T-helper 9 cell (primary cell): ENCODE measurements around the gene GLIPR1L2.
"Not testable (repeated sequence)": the region's sequence is repeated elsewhere in the genome, so short reads cannot be mapped to it uniquely, and the experiment has no call there.

ENCODE experiments used
- DNase-seq: peaks from one replicate; pipeline ENCODE4 v3.0.0-alpha.2; 2020
- total RNA-seq, 2 donors: gene quantifications; one replicate each; lab custom pipeline; 2026; lab: John Stamatoyannopoulos, UW

GLIPR1L2 gene
- total RNA-seq = 0.28 to 1.7 reads per million in 2 donors

GRCh38 chr12:75390899-75391538 lies at the start of gene GLIPR1L2:
Gene GLIPR1L2 (plus strand): TSS chr12:75391089. CDS start chr12:75391117, 28 bp downstream.
- DNase-seq = peak; percentile 69

DNA sequence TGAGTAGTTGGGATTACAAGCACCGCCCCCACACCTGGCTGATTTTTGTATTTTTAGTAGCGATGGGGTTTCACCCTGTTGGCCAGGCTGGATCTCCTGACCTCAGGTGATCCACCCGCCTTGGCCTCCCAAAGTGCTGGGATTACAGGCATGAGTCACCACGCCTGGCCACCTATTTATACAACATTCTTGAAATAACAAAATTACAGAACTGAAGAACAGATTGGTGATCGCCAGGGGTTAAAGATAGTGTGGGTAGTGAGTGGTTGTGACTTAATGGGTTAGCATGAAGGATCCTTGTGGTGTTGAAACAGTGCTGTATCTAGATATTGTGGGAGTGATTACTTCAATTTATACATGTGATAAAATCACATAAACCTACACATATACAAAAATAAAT lies 49.0 kb upstream of the GLIPR1L2 start:
- no peak for DNase-seq

- no peak for DNase-seq
Measured at GRCh38 chr12:75345531-75345930, 45.4 kb upstream of the GLIPR1L2 start.

DNA sequence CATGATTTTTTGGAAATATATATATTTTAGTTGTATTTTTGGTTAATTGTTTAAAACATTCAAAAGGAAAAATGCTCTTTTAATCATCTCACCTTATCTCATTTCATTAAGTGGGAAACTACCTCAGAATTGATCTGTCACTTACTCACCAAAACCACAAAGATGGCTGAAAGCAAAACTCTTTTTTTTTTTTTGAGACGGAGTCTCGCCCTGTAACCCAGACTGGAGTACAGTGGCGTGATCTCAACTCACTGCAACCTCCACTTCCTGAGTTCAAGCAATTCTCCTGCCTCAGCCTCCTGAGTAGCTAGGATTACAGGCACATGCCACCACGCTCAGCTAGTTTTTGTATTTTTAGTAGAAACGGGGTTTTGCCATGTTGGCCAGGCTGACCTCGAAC lies 44.7 kb upstream of the GLIPR1L2 start:
- DNase-seq = not testable (repeated sequence)

DNA sequence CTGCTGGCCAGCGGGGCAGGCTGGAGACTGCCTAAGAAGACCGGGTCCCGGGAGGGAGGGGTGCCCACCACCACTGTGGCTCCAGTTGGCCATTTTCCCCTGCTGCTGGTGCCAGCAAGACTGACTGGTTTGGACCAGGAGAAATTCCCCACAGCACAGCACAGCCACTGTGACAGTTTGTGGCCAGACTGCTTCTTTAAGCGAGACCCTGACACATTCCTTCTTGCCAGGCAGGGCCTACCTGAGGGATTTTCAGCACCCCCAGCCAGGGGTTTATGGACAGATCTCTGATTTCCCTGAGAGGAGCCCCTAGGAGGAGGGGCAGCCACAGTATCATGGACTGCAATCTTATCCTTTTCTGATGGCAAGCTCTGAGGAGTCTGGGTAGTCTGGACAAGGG lies 40.9 kb upstream of the GLIPR1L2 start:
- DNase-seq = no peak

DNA sequence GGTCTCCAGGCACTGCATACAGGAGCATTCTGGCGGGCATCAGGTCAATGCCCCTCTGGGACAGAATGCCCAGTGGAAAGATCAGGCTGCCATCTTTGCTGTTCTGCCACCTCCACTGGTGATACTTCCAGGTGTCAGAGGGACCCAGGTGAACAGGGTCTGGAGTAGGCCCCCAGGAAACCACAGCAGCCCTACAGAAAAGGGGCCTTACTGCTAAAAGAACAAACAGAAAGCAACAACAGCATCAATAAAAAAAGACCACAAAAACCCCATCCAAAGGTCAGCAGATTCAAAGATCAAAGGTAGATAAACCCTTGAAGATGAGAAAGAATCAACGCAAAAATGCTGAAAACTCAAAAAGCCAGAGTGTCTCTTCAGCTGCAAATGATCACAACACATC lies 40.5 kb upstream of the GLIPR1L2 start:
- DNase-seq = no peak

- DNase-seq = no peak
Measured at GRCh38 chr12:75354011-75354410, 36.9 kb upstream of the GLIPR1L2 start.

DNA sequence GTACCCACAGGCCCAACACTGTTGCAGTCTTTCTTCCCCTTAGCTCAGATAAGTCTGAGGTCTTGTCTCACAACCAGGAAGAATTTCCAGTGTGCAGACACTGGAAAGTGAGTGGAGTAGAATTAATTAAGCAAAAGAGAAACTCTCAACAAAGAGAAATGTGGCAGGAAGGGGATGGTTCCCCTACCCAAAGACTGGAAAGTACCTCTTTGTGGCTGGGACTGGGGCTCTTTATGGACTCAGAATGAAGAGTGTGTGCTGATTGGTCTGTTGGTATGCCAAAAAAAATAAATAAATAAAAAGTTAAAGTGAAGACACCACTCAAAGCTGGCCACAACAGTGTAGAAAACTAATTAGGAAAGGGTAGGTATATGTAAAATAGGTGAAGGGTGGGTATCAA lies 30.0 kb upstream of the GLIPR1L2 start:
- DNase-seq = no peak

DNA sequence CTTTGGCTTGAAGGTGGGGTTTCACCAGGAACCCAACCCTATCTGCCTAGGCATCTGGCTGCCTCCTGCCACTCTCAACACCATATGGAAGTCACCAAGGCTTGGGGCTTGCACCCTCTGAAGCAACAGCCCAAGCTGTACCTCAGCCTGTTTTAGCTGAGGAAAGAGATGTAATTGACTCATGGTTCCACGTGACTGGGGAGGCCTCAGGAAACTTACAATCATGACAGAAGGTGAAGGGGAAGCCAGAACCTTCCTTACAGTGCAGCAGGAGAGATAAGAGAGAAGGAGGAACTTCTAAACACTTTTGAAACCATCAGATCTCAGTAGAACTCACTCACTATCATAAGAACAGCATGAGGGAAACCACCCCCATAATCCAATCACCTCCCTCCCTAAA lies 29.5 kb upstream of the GLIPR1L2 start:
- no peak for DNase-seq

GRCh38 chr12:75364919-75365318 lies 26.0 kb upstream of the GLIPR1L2 start:
- DNase-seq = no peak

DNA sequence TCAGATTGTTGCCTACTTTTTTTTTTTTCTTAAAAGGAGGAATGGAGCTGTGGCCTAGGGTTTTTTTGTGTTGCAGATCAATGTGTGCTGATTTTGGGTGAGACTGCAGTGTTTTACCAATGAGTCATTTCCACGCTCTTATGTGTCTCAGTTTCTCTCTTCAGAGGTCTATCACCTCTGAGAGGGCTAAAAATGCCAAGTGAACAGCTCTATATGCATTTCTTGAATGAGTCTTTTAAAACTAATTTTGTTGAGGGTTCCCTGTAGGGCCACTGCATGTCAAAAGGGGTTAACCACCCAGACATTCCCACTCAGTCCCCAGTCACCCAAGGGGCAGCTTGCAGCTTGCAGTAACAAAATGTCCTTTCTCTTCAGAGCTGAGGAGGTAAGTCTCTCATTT lies 24.3 kb upstream of the GLIPR1L2 start:
- no peak for DNase-seq

DNA sequence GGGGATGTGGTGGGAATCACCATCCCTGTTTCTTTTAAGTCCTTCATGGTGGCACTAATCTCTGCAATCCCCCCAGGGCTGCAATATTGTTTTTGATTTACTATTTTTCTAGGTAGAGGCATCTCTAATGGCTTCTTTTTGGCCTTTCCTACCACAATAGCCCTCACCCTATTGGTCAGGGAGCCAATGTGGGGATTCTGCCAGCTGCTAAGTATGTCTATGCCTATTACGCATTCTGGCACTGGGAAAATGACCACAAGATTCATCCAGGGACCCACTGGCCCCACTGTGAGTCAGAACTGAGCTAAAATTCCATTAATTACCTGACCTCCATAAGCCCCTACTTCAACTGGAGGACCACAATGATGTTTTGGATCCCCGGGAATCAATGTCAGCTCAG lies 15.9 kb upstream of the GLIPR1L2 start:
- no peak for DNase-seq

GRCh38 chr12:75378354-75378753 lies 12.5 kb upstream of the GLIPR1L2 start:
- DNase-seq = no peak

GRCh38 chr12:75389061-75389460 lies 1.8 kb upstream of the GLIPR1L2 start:
- DNase-seq = no peak

- DNase-seq = no peak
Measured at GRCh38 chr12:75389706-75390105, 1.2 kb upstream of the GLIPR1L2 start.

DNA sequence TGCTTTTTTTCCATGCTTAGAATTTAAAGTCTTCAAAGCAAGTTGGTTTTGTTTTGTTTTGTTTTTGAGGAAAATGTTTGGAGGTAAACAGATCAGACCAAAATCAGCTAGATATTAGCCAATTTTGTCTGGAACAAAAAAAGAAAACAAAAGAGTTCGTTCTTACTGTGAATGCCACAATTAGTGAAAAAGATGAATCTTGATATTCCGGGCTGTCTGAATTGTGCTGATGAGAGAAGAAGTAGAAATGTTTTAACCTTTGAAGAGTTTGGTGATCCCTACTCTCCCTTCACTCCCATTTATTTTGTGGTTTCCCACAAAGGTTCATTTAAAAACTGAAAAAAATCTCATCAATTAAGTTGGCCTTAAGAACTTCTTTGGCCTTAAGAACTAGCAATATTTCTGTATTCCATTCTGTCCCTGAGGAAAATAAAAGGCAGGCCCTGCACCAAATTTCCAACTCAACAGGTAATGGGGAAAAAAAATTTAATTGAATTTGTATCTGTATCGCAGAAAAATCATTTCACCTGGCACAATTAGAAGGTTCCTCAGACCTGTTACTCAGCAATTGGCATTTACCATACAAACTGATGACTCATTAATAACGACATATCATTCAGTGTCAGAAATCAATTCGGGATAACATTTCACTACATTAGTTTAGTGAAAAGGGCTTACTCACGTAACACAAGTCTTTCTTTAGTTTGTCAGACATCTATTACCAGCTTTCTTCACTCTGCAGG lies 562 bp upstream of the GLIPR1L2 start:
- DNase-seq = no peak

GRCh38 chr12:75404231-75404630 lies 13.3 kb downstream of the GLIPR1L2 start:
- no peak for DNase-seq

- no peak for DNase-seq
Measured at GRCh38 chr12:75407683-75408082, 16.8 kb downstream of the GLIPR1L2 start.

- no peak for DNase-seq
Measured at GRCh38 chr12:75409830-75410229, 18.9 kb downstream of the GLIPR1L2 start.

DNA sequence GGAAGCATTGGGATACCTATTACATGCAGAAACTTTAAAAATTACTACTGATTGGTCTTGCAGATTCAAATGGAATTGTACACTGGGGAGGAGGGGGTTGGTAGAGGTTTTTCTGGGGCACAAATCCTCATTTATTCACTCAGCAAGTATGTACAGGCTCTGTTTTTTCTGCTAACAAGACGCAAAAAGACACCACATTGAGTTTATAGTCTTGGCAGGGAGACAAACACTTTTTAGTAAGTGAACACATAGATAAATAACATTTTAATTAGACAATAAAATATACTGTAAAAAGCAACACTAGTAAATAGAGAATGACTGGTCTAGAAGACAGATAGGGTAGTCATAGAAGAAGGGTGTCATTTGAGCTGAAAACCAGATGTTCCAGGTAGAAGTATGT lies 23.8 kb downstream of the GLIPR1L2 start:
- DNase-seq = no peak

DNA sequence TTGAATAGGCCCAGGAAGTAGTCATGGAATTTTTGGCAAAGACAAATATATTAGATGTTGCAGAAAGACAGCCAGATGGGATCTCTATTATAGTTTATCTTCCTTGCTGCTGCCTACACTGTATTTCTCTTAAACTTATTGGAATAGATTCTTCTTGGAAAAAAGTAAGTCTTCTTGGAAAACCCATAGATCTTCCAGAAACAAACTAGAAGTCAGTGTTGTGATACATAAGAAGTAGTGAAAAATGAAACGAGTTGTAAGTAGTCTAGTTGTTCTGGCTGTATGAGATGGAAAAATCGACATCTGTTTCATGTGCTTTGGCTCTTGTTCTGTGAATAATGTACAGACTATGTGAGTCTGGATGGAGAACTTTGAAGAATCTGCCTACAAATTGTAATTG lies 29.0 kb downstream of the GLIPR1L2 start:
- no peak for DNase-seq

DNA sequence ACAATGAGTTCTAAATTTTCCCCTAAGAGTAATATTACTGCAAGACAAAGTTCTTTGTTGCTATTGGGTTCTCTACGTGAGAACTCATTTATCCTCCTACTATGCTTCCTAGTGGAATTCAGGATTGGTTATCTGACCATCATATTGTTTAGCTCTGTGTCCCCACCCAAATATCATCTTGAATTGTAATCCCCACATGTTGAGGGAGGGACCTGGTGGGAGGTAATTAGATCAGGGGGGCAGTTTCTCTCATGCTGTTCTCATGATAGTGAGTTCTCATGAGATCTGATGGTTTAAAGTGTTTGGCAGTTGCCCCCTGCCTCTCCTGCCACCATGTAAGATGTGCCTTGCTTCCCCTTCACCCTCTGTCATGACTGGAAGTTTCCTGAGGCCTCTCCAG lies 36.6 kb downstream of the GLIPR1L2 start:
- DNase-seq = no peak

DNA sequence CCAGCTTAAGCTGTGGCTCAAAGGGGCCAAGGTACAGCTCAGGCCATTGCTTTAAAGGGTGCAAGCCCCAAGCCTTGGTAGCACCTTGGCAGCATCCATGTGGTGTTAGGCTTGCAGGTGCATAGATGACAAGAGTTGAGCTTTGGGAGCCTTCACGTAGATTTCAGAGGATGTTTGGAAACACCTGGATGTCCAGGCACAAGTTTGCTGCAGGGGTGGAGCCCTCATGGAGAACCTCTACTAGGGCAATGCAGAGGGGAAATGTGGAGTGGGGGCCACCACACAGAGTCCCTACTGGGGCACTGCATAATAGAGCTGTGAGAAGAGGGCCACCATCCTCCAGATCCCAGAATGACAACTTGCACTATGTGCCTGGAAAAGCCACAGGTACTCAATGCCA lies 37.9 kb downstream of the GLIPR1L2 start:
- no peak for DNase-seq

DNA sequence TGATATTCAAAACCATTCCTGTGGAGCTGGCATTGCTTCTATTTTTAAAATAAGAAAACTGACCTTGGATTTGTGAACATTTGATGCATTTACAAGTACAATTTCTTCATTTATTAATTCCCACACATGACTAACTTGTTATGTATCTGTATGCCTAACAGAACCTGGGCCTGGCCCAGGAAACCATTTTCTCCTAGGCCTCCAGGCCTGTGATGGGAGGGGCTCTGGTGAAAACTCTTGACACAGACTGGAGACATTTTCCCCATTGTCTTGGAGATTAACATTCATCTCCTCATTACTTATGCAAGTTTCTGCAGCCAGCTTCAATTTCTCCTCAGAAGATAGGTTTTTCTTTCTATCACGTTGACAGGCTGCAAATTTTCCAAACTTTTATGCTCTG lies 42.0 kb downstream of the GLIPR1L2 start:
- DNase-seq = no peak

DNA sequence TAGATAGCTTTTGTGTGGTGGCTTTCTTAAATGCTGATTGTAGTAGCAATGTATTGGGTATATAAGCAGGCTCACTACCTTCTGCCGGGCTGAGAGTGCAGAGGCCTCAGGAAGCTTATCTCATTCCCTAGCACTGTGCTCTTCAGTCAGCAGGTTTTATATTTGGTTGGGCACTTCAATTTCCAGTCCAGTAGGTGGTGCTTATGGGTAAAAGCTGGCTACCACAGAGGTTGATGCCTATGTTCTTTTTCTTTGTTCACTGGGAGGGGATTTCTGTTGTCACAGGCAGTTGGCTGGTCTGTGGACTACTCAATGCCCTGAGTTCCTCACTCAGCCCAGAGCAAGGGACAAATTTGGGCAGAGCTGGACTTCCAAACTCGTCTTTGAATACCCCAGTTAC lies 46.7 kb downstream of the GLIPR1L2 start:
- no peak for DNase-seq
